ENCODE data around the gene CACNA2D4.
"Not testable (repeated sequence)": the region's sequence is repeated elsewhere in the genome, so short reads cannot be mapped to it uniquely, and the experiment has no call there.

CACNA2D4 gene

GRCh38 chr12:1918081-1918883, at the start of gene CACNA2D4:
CACNA2D4 (minus strand) TSS chr12:1918652; CDS start chr12:1918473, 179 bp downstream.
- no peak for DNase-seq

GRCh38 chr12:1966561-1967226, 48.2 kb upstream of the CACNA2D4 start:
- DNase-seq, result no peak

- DNase-seq, result no peak
Measured at GRCh38 chr12:1965916-1966315, 47.5 kb upstream of the CACNA2D4 start.

GRCh38 chr12:1962051-1963020, 43.9 kb upstream of the CACNA2D4 start:
- DNase-seq, result no peak

- DNase-seq, result no peak
Measured at GRCh38 chr12:1956716-1957115, 38.3 kb upstream of the CACNA2D4 start.

GRCh38 chr12:1949771-1950470, 31.5 kb upstream of the CACNA2D4 start:
- DNase-seq, result no peak

GRCh38 chr12:1948883-1949282, 30.4 kb upstream of the CACNA2D4 start:
- no peak for DNase-seq

GRCh38 chr12:1947081-1947480, 28.6 kb upstream of the CACNA2D4 start:
- DNase-seq, result no peak

GRCh38 chr12:1946296-1946695, 27.8 kb upstream of the CACNA2D4 start:
- no peak for DNase-seq

GRCh38 chr12:1945502-1945901, 27.1 kb upstream of the CACNA2D4 start:
- DNase-seq, result not testable (repeated sequence)

GRCh38 chr12:1939801-1940607, 21.6 kb upstream of the CACNA2D4 start:
- peak; percentile 92 for DNase-seq

- no peak for DNase-seq
Measured at GRCh38 chr12:1939331-1939730, 20.9 kb upstream of the CACNA2D4 start.

GRCh38 chr12:1937481-1938224, 19.2 kb upstream of the CACNA2D4 start:
- DNase-seq, result no peak

GRCh38 chr12:1936406-1937320, 18.2 kb upstream of the CACNA2D4 start:
- no peak for DNase-seq

GRCh38 chr12:1935700-1936378, 17.4 kb upstream of the CACNA2D4 start:
- no peak for DNase-seq

- DNase-seq, result no peak
Measured at GRCh38 chr12:1935242-1935641, 16.8 kb upstream of the CACNA2D4 start.

GRCh38 chr12:1934831-1935230, 16.4 kb upstream of the CACNA2D4 start:
- no peak for DNase-seq

GRCh38 chr12:1934068-1934467, 15.6 kb upstream of the CACNA2D4 start:
- DNase-seq, result no peak
